Naive B cell (primary cell): ENCODE data around the gene ALDH3B1. TPM values are rescaled to one million over a fixed set of nuclear protein-coding genes. Genes with fewer than 3 reads are reported as not detected.
A peak's percentile ranks its signal among the peaks of the same experiment; 100 is the strongest.
"Not testable (repeated sequence)": the region's sequence is repeated elsewhere in the genome, so short reads cannot be mapped to it uniquely, and the experiment has no call there.

Experiments used
- ATAC-seq, 2 donors: fragments of 150-1000 bp; cut with Tn5 transposase; 2 replicates each; pipeline ENCODE4 v1.10.0; 2021; ENCODE audit warnings: low read depth in 2 of 2, mild to moderate bottlenecking in 2 of 2, moderate library complexity in 2 of 2
- DNase-seq: peaks from one replicate; pipeline ENCODE4 v3.0.0; 2022
- H3K27ac Mint-ChIP-seq, 6 donors: one replicate each; pipeline ENCODE4 v1.8.0; 2020 to 2022; ENCODE audit warnings: mild to moderate bottlenecking in 6 of 6, mixed read lengths in 6 of 6, moderate library complexity in 5 of 6, inconsistent platforms in 2 of 6
- H3K27me3 Mint-ChIP-seq, 3 donors: one replicate each; pipeline ENCODE4 v1.8.0; 2021 to 2022; ENCODE audit warnings: mixed read lengths in 3 of 3, mild to moderate bottlenecking in 1 of 3
- H3K36me3 Mint-ChIP-seq, 2 donors: one replicate each; pipeline ENCODE4 v1.8.0; 2020 to 2022; ENCODE audit warnings: mixed read lengths in 2 of 2, inconsistent platforms in 1 of 2, mild to moderate bottlenecking in 1 of 2
- H3K4me1 Mint-ChIP-seq, 3 donors: one replicate each; pipeline ENCODE4 v1.8.0; 2020 to 2022; ENCODE audit warnings: mixed read lengths in 3 of 3, inconsistent platforms in 1 of 3, mild to moderate bottlenecking in 1 of 3, moderate library complexity in 1 of 3
- H3K4me3 Mint-ChIP-seq, 8 donors: one replicate each; pipeline ENCODE4 v1.8.0; 2020 to 2022; ENCODE audit warnings: mild to moderate bottlenecking in 8 of 8, mixed read lengths in 8 of 8, moderate library complexity in 8 of 8, inconsistent platforms in 2 of 8
- H3K9me3 Mint-ChIP-seq, 7 donors: one replicate each; pipeline ENCODE4 v1.8.0; 2020 to 2022; ENCODE audit warnings: mixed read lengths in 7 of 7, mild to moderate bottlenecking in 5 of 7, inconsistent platforms in 2 of 7, moderate library complexity in 1 of 7
- polyA plus RNA-seq, 6 donors: library from polyadenylated mRNA; unstranded; fragments of 300-500 nt; fragmentation: Illumina TruSeq; gene quantifications; one replicate each; pipeline ENCODE4 v1.2.3, GENCODE V29; 2021; ENCODE audit warnings: low read depth in 6 of 6

ALDH3B1 gene
- polyA plus RNA-seq, 6 donors from 2014 or later: 0.33 to 0.94 (median 0.67) TPM; not detected in 1

- peaks cover 19 to 27% (median 20%) of the 10 kb centered on the region in 3 donors for H3K4me1 Mint-ChIP-seq
- not testable (repeated sequence) for H3K9me3 Mint-ChIP-seq, DNase-seq, H3K27me3 Mint-ChIP-seq, H3K36me3 Mint-ChIP-seq, ATAC-seq, H3K27ac Mint-ChIP-seq
- H3K4me3 Mint-ChIP-seq: peak overlapping the region in 1 of 8 donors; percentile 35
Measured at GRCh38 chr11:67991347-67992121, 18.6 kb upstream of the ALDH3B1 start.

DNA sequence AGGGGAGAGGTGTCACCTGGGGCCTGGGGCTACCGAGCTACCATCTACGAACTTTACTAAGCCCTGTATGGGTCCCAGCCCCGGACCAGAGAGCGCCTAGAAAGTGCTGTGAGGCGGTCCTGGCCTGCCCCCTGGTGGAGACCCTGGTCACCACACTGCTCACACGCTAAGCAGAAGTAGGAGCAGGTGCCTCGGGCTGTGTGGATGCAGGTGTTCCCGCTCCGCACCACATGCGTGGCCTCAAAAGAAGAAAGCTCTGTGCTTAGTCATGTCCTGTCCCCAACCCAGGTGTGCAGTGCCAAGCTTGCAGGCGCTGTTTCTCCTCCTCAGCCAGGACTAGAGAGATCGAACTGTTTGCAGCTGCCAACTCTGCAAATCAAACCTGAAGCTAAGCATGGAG lies 16.3 kb upstream of the ALDH3B1 start:
- Mint-ChIP-seq H3K36me3 (peaks cover 0 to 20% of the 10 kb centered on the region in 2 donors), H3K27ac (peak overlapping the region; percentile 70 to 94 (median 86)), H3K4me1 (peaks cover 40 to 48% (median 42%) of the 10 kb centered on the region in 3 donors), H3K4me3 (peak overlapping the region in 7 of 8 donors; percentile 4 to 90 (median 62))
- ATAC-seq (peak; percentile 76 to 81), DNase-seq (peak; percentile 61)
- H3K27me3 Mint-ChIP-seq, H3K9me3 Mint-ChIP-seq: not testable (repeated sequence)

- not testable (repeated sequence) for H3K9me3 Mint-ChIP-seq, ATAC-seq, H3K27me3 Mint-ChIP-seq, DNase-seq
- Mint-ChIP-seq H3K36me3 (peaks cover 0 to 20% of the 10 kb centered on the region in 2 donors), H3K4me3 (peak overlapping the region in 4 of 8 donors; percentile 17 to 90 (median 66)), H3K27ac (peak overlapping the region in 4 of 6 donors; percentile 70 to 87 (median 85)), H3K4me1 (peaks cover 42 to 49% (median 45%) of the 10 kb centered on the region in 3 donors)
Measured at GRCh38 chr11:67994387-67994786, 15.7 kb upstream of the ALDH3B1 start.

- Mint-ChIP-seq H3K4me1 (peaks cover 49 to 56% (median 50%) of the 10 kb centered on the region in 3 donors), H3K27ac (peak overlapping the region in 1 of 6 donors; percentile 22), H3K36me3 (peaks cover 0 to 20% of the 10 kb centered on the region in 2 donors)
- ATAC-seq, H3K9me3 Mint-ChIP-seq, DNase-seq, H3K27me3 Mint-ChIP-seq, H3K4me3 Mint-ChIP-seq: not testable (repeated sequence)
Measured at GRCh38 chr11:67995129-67995528, 15.0 kb upstream of the ALDH3B1 start.

GRCh38 chr11:67995579-67995978 lies 14.5 kb upstream of the ALDH3B1 start:
- peaks cover 49 to 58% (median 50%) of the 10 kb centered on the region in 3 donors for H3K4me1 Mint-ChIP-seq
- not testable (repeated sequence) for H3K27ac Mint-ChIP-seq, H3K9me3 Mint-ChIP-seq, DNase-seq, H3K4me3 Mint-ChIP-seq, H3K27me3 Mint-ChIP-seq, ATAC-seq
- H3K36me3 Mint-ChIP-seq: peaks cover 0 to 20% of the 10 kb centered on the region in 2 donors

GRCh38 chr11:67996051-67996450 lies 14.1 kb upstream of the ALDH3B1 start:
- Mint-ChIP-seq H3K27ac (peak overlapping the region in 1 of 6 donors; percentile 89), H3K36me3 (peaks cover 0 to 20% of the 10 kb centered on the region in 2 donors), H3K9me3 (no peaks in the 10 kb centered on the region), H3K4me3 (peak overlapping the region in 2 of 8 donors; percentile 57 to 75), H3K4me1 (peaks cover 49 to 55% (median 50%) of the 10 kb centered on the region in 3 donors), H3K27me3 (no peaks in the 10 kb centered on the region)
- no peak for ATAC-seq
- DNase-seq: no peak

DNA sequence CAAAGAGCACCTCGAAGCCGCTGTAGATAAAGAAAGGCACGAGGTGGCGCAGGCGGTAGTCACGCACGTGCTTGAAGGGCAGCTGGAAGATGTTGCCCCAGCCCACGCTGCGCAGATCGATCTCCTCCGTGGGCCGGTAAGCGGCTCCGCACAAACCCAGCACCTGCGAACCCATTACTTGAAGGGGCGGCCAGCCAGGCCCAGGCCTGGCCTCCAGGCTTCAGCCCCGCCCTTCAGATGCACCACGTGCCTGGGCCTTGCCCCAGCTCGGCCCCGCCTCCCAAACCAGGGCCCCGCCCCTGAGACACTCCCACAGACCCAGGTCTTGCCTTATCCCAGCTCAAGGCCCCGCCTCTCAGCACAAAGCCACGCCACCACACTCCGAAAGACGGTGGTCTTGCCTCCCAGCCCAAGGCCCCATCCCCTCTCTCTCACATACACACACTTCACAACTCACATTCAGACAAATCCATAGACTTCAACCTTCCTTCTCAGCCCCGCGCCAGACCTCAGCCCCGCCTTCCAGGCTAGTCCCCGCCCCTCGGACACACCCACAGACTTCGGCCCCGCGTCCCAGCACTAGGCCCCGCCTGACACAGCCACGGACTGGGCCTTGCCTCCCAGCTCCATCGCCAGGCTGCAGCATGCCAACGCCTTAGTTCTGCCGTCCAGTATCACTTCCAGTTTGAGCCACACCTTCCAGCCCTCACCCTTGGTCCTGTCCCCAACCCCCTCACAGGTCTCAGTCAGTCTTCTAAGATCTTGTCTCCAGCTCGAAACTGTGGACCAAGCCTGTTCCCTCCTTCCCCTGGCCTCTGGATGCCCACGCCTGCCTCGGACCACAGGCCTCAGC lies 13.3 kb upstream of the ALDH3B1 start:
- Mint-ChIP-seq H3K36me3 (peaks cover 0 to 20% of the 10 kb centered on the region in 2 donors), H3K9me3 (no peaks in the 10 kb centered on the region), H3K27me3 (no peaks in the 10 kb centered on the region), H3K4me3 (peak overlapping the region in 6 of 8 donors; percentile 2 to 77 (median 56)), H3K4me1 (peaks cover 48 to 59% (median 55%) of the 10 kb centered on the region in 3 donors), H3K27ac (peak overlapping the region in 2 of 6 donors; percentile 86 to 89)
- no peak for DNase-seq
- peak; percentile 30 to 54 for ATAC-seq

DNA sequence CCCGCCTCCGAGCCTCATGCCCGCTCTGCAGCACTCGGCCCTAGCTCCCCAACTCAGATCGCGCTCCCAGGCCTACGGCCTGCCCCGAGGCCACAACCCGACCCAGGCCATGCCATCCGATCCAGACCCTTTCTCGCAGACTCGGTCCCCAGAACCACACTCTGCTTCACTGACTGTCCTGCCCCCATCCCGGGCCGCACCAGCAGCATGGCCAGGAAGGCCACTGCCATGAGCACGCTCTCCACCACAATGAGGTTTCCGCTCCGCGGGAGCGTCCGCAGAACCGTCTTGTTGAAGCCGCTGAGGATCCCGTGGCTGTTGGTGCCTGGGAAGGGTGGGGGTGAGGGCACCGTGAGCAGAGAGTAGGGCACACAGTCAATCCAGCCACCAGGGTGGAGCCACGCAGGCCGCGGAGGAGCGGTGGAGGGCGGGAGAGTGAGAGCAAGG lies 12.6 kb upstream of the ALDH3B1 start:
- no peak for ATAC-seq

GRCh38 chr11:67998150-67999045 lies 11.7 kb upstream of the ALDH3B1 start:
- DNase-seq: no peak

More for the DNA sequence above, 12.6 kb upstream of the ALDH3B1 start:
- peaks cover 0 to 20% of the 10 kb centered on the region in 2 donors for H3K36me3 Mint-ChIP-seq
- peak overlapping the region in 2 of 6 donors; percentile 74 to 86 for H3K27ac Mint-ChIP-seq
- peak overlapping the region in 3 of 8 donors; percentile 27 to 77 (median 62) for H3K4me3 Mint-ChIP-seq
- no peak for DNase-seq
- no peaks in the 10 kb centered on the region for H3K9me3 Mint-ChIP-seq
- peaks cover 51 to 62% (median 59%) of the 10 kb centered on the region in 3 donors for H3K4me1 Mint-ChIP-seq
- H3K27me3 Mint-ChIP-seq: no peaks in the 10 kb centered on the region

DNA sequence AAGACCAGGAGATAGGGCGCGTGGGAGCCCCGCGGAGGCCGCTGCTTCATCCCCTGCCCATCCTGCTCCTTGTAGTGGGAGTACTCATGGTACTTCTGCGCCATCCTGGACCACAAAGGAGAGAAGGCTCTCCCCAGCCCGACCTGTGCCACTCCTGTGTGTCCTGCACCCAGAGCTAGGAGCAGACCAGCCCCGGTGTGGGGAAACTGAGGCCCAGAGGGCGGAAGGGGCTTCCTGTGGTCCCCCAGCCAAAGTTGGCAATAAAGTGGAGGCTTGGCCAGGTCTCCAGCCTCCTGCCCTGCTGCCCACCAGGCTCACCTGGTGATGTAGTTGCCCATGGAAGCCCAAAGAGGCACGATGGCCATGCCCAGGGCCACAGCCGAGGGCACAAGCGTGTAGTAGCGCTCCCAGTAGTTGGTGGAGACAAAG lies 10.9 kb upstream of the ALDH3B1 start:
- peaks cover 0 to 15% of the 10 kb centered on the region in 2 donors for H3K36me3 Mint-ChIP-seq
- no peak overlapping the region for H3K4me3 Mint-ChIP-seq
- no peak for ATAC-seq
- no peaks in the 10 kb centered on the region for H3K9me3 Mint-ChIP-seq
- H3K4me1 Mint-ChIP-seq: peaks cover 54 to 65% (median 61%) of the 10 kb centered on the region in 3 donors
- no peak for DNase-seq
- H3K27ac Mint-ChIP-seq: peak overlapping the region in 5 of 6 donors; percentile 20 to 97 (median 82)
- no peaks in the 10 kb centered on the region for H3K27me3 Mint-ChIP-seq

More at GRCh38 chr11:67998150-67999045, 11.7 kb upstream of the ALDH3B1 start:
- H3K4me3 Mint-ChIP-seq: peak overlapping the region in 6 of 8 donors; percentile 53 to 66 (median 61)
- peak overlapping the region in 5 of 6 donors; percentile 86 to 97 (median 89) for H3K27ac Mint-ChIP-seq
- H3K9me3 Mint-ChIP-seq: no peaks in the 10 kb centered on the region
- peaks cover 57 to 67% (median 65%) of the 10 kb centered on the region in 3 donors for H3K4me1 Mint-ChIP-seq
- H3K36me3 Mint-ChIP-seq: peaks cover 0 to 20% of the 10 kb centered on the region in 2 donors
- ATAC-seq: no peak
- H3K27me3 Mint-ChIP-seq: no peaks in the 10 kb centered on the region

GRCh38 chr11:67999704-68000103 lies 10.4 kb upstream of the ALDH3B1 start:
- H3K27me3 Mint-ChIP-seq: no peaks in the 10 kb centered on the region
- peaks cover 0 to 13% of the 10 kb centered on the region in 2 donors for H3K36me3 Mint-ChIP-seq
- no peaks in the 10 kb centered on the region for H3K9me3 Mint-ChIP-seq
- H3K4me3 Mint-ChIP-seq: peak overlapping the region in 2 of 8 donors; percentile 19 to 51
- H3K4me1 Mint-ChIP-seq: peaks cover 55 to 65% (median 62%) of the 10 kb centered on the region in 3 donors
- no peak for ATAC-seq
- H3K27ac Mint-ChIP-seq: peak overlapping the region in 3 of 6 donors; percentile 20 to 89 (median 70)
- no peak for DNase-seq

DNA sequence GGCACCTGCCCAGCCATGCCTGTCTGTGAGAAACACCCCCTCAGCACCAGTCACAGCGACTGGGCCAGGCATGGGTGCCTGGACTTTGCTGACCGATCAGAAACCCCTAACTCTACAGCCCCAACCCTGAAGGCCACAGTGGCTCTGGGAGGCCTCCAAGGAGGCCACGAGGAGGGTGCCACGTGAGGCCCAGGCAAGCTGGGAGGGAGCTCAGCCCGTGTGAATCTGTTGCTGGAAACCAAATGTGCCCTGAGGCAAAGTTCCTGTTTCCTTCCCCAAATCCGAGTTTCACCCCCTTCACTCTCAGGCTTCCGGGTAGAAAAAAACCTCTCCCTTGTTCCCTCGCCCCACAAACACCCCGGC lies 7.6 kb upstream of the ALDH3B1 start:
- Mint-ChIP-seq H3K4me1 (peaks cover 57 to 77% (median 73%) of the 10 kb centered on the region in 3 donors), H3K36me3 (peaks cover 0 to 2% of the 10 kb centered on the region in 2 donors), H3K27ac (peak overlapping the region; percentile 85 to 99 (median 98)), H3K9me3 (no peaks in the 10 kb centered on the region), H3K4me3 (peak overlapping the region; percentile 91 to 99 (median 95)), H3K27me3 (no peaks in the 10 kb centered on the region)
- DNase-seq: peak; percentile 84
- ATAC-seq: peak; percentile 54 to 55
